SK-MEL-5 (cell line): ENCODE results near the gene LHPP. TPM values are rescaled to one million over a fixed set of nuclear protein-coding genes. Genes with fewer than 3 reads are reported as not detected.

Experiments used
- DNase-seq: peaks from one replicate; pipeline ENCODE4 v3.0.0-alpha.2; 2016; ENCODE audit warnings: low read depth, low spot score
- in situ Hi-C: cut with HindIII; loops from 2 replicates; pipeline ENCODE4 v1.10.0; 2016; ENCODE audit warnings: low sequenced_read_pairs, high pct_unique_total_duplicates, low pct_unique_long_range_greater_than_20kb
- total RNA-seq: library from RNA; depleted of rRNA; stranded (reverse); fragments of >200 nt; shearing (Covaris generic); gene quantifications from 2 replicates; pipeline ENCODE4 v1.2.3, GENCODE V29; 2014

The LHPP gene
- total RNA-seq, 1 experiment from 2014 or later: 4.7 TPM

GRCh38 chr10:124598773-124599587, 137.4 kb downstream of the LHPP start:
- no peak for DNase-seq
- in situ Hi-C loops: no loop called here

DNA sequence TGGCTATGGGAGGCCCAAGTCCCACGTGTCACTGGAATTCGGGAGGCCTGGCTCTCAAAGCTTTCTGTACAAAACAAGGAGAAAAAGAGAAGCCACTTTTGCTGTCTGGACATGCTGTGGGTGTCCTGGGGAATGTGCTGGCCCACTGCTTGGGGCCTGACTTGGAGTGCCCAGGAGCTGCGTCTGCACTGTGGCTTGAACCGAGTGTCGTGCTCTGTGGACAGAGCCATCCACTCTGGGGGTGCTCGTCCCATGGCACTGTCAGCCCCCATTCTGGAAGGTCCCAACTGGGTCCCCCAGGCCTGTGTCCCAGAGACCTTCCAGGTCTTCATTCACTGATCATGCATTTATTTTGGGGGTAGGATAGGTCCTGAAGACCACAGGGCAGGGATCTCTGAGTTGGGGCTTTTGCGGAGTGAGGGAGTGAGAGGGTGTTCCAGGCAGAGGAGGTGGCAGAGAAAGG, 138.0 kb downstream of the LHPP start:
- DNase-seq: no peak
- in situ Hi-C loops: no loop called here

GRCh38 chr10:124600051-124600880, 138.6 kb downstream of the LHPP start:
- in situ Hi-C loops: no loop called here
- no peak for DNase-seq

GRCh38 chr10:124601016-124601415, 139.4 kb downstream of the LHPP start:
- no peak for DNase-seq
- in situ Hi-C loops: no loop called here

DNA sequence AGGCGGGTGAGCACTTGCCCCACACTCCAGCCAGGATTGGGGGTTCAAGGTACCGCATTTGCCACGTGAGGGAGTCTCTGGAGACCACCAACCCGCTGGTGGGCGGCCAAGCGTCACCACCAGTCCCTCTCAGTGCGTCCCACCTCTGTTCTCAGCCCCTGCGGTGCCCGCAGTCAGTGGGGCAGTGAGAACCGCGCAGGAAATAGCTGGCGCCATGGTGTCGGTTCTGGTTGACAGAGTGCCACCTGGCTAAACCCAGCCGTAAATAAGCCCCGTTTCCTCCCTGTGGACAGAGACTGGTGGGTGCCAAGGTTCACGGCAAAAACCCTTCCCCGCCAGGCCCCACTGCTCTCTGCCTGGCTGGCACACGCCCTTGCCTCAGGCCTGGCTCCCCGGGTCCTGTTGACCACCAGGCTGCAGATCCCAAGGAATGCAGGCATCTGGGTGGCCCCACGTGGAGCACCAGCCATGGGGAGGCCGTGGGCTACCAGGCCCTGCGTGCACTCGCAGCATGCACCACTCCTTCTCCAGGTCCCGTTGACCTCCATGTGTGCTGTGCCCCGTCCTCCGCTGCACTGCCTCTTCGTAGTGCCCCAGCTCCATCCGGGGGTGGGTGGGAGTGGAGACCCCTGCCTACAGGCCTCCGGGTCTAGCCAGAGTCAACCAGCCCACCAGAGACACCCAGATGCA, 140.0 kb downstream of the LHPP start:
- no peak for DNase-seq
- in situ Hi-C loops: no loop called here

DNA sequence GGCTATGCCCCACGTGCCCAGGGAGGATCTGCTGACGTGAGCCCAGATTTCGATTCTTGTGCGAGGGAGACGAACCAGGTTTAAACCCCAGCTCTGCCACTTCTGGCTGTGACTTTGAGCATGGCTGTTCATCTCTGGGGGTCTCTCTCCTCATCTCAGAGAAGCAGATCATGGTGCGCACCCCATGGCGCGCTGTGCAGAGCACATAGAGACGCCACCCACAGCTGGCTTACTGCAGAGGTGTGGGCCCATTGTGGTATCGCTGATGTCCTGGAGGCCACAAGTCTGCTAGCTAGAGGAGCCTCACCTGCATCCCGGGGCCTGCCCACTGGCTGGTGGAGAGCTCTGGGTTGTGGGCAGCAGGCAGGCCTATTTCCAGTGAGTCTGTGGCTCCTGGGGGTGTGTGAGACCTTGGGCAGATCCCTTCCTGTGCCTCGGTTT, 140.5 kb downstream of the LHPP start:
- DNase-seq: no peak
- in situ Hi-C loops: no loop called here

DNA sequence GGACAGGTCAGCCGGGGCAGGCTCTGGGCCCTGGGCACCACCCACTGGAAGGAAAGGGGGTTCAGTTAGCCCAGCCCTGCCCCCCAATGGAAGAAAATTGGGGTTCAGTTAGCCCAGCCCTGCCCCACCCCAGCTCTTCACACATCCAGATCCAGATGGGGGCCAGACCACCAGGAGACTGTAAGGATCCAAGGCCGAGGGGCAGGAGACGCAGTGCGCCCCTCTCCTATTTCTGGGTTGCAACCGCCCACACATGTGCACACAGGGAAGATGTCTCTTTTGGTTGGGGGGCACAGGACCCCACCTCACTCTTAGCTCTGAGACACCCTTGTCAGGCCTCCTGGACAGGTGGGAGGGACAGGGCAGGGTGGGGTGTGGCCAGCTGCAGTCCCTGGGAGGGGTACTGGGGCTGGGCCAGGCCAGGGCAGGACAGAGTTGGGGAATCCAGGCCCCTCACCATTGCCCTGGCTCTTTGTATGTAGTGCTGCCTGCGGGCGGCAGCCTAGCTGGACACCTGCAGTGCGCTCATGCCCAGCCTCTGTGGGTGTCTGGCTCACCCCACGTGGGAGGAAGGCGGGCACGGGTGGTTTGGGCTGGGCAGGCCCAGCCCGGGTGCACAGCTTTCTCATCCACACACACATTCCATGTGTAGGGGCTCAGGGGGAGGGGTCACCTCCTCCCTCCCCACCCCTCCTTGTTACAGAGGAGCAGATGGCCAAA, 141.2 kb downstream of the LHPP start:
- in situ Hi-C loops: no loop called here
- no peak for DNase-seq

DNA sequence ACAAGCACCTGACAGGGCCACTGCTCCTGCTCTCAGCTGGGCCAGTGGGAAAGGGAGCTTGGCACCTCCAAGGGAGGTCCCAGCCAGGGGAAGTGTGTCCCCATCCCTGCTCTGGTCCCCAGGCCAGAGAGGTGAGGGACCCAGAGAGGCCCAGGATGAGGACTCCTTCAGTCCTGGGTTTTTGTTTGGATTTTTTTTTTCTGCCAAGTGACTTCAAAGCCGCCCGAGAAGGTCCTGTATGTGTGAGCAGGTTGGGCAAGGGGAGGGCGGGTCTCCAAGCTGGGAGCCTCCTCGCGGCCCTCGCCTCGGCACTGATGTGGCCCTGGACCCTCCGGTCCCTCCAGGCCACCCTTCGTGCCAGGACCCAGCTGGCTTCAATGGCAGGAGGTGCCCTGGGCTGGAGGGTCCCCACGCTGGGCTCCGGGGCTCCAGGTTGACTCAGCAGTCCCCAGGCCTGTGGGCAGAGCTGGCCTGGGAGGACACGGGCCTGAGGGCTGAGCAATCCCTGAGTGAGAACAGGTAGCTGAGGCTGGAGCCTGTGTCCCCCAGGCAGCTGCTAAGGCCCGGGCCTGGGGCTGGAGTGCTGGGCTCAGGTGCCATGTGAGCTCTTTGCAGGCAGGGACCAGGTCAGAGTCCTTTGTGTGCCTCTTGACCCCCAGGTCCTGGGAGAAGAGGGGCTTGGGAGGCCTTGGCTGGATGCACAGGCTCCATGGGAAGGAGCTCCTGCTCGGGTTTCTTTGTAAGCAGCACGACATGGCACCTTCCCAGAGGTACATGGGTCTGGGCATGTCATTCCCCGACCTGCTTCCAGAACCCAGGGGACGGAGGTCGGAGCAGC, 142.0 kb downstream of the LHPP start:
- in situ Hi-C loops: no loop called here
- no peak for DNase-seq

GRCh38 chr10:124604214-124605000, 142.8 kb downstream of the LHPP start:
- in situ Hi-C loops: no loop called here
- DNase-seq: no peak

GRCh38 chr10:124605001-124605370, 143.4 kb downstream of the LHPP start:
- DNase-seq: peak; percentile 51
- in situ Hi-C loops: no loop called here

GRCh38 chr10:124605481-124605855, 143.8 kb downstream of the LHPP start:
- in situ Hi-C loops: no loop called here

GRCh38 chr10:124605856-124606812, 144.5 kb downstream of the LHPP start:
- in situ Hi-C loops: no loop called here
- DNase-seq: no peak

More at GRCh38 chr10:124605481-124605855, 143.8 kb downstream of the LHPP start:
- no peak for DNase-seq

DNA sequence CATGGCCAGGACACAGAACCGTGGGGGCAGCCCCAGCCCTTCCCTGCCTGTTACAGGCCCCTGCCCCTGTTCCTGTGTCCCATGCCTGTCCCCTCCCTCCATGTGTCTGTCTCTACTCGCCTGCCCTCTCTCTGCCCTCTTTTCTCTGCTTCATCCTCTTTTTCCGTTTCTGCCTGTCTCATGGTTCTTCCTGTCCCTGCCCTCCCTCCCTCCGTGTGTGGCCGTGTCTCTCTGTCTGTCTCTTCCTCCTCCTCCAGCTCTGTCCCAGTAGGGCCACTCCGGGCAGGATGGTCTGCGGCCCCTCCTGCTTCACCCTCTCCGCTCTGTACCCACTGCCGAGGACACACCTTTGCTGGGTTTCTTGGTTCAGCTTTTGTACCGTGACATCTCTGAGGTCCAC, 145.2 kb downstream of the LHPP start:
- DNase-seq: no peak
- in situ Hi-C loops: no loop called here

- no peak for DNase-seq
- in situ Hi-C loops: no loop called here
These were observed 146.1 kb downstream of the LHPP start for GRCh38 chr10:124607693-124608092.

GRCh38 chr10:124608093-124608721, 146.6 kb downstream of the LHPP start:
- in situ Hi-C loops: no loop called here
- no peak for DNase-seq
